Upper lobe of left lung (tissue), 4 donors: Measurements from ENCODE around the gene ADAMTS1.

ENCODE experiments used
- EP300 ChIP-seq, 4 donors: sonication (generic); formaldehyde crosslinking; IDR thresholded peaks; one replicate each; pipeline ENCODE4 v1.5.1; 2017; ENCODE audit warnings: antibody characterized with exemption in 4 of 4, control low read depth in 2 of 4
- POLR2A ChIP-seq, 4 donors: fragments of 450-650 bp; IDR thresholded peaks; one replicate each; pipeline ENCODE4 v1.5.1; 2016 to 2017; ENCODE audit warnings: antibody characterized with exemption in 4 of 4, mild to moderate bottlenecking in 2 of 4
- TF ChIP-seq, protein P1 (sequence below), 6 experiments: fragments of 450-650 bp in 4 of 6; fragments of 200-600 bp in 2 of 6; sonication (generic) in 2 of 6; IDR thresholded peaks; one replicate each; pipeline ENCODE4 v1.5.1; 2016 to 2019; ENCODE audit warnings: antibody characterized with exemption in 6 of 6

DNA sequence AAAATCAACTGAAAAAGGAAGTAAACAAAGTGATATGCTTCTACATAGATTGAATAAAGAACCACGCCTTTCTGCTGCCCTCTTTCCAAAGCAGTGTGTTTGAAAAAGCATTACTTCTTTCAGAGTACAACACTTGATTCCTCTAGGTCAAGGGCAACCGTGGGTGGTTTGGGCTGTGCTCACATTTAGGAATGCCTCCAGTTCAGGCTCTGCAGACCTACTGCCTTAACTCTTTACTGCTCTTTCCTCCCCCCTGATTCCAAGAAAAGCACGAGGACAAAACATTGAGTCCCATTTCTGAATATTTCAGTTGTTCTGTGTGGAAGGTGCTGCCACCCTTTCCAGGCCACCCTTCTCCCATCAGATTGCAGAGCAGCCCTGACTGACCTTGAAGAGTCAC lies 45.2 kb downstream of the ADAMTS1 start:
- TF ChIP-seq, protein P1, sequence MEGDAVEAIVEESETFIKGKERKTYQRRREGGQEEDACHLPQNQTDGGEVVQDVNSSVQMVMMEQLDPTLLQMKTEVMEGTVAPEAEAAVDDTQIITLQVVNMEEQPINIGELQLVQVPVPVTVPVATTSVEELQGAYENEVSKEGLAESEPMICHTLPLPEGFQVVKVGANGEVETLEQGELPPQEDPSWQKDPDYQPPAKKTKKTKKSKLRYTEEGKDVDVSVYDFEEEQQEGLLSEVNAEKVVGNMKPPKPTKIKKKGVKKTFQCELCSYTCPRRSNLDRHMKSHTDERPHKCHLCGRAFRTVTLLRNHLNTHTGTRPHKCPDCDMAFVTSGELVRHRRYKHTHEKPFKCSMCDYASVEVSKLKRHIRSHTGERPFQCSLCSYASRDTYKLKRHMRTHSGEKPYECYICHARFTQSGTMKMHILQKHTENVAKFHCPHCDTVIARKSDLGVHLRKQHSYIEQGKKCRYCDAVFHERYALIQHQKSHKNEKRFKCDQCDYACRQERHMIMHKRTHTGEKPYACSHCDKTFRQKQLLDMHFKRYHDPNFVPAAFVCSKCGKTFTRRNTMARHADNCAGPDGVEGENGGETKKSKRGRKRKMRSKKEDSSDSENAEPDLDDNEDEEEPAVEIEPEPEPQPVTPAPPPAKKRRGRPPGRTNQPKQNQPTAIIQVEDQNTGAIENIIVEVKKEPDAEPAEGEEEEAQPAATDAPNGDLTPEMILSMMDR (IDR thresholded peaks at IDR 0.05): no peak
- TF ChIP-seq EP300 (IDR thresholded peaks at IDR 0.05) (no peak), POLR2A (IDR thresholded peaks at IDR 0.05) (no peak)
